SK-N-SH (cell line): ENCODE data around the gene SNED1. TPM values are rescaled to one million over a fixed set of nuclear protein-coding genes. Genes with fewer than 3 reads are reported as not detected.

Source experiments
- CTCF ChIA-PET: fragments of 300-600, 350-600 bp; formaldehyde crosslinking; extraction: SDS; loops from one replicate; lab custom pipeline; 2021; lab: Yijun Ruan, JAX
- POLR2A ChIA-PET: fragments of 350-600 bp; sonication (Branson Sonifier 250); formaldehyde crosslinking; extraction: SDS; loops from one replicate; lab custom pipeline; 2020; ENCODE audit warnings: antibody characterized with exemption, inconsistent platforms; lab: Yijun Ruan, JAX
- DNase-seq: peaks from one replicate; pipeline ENCODE4 v3.0.0; 2012
- H2AFZ ChIP-seq: fragments of 200-600 bp; sonication (generic); 2 replicates; pipeline ENCODE4 v1.8.1; 2016; ENCODE audit warnings: antibody characterized with exemption, mild to moderate bottlenecking, low read depth
- H3F3A ChIP-seq: fragments of 200-600 bp; sonication (generic); replicated peaks from 2 replicates; pipeline ENCODE3; 2016; ENCODE audit warnings: antibody characterized with exemption, mild to moderate bottlenecking; ENCODE audit not compliant: insufficient read depth
- H3K27ac ChIP-seq, 2 experiments: fragments of 200-500 bp in 1 of 2; fragments of 200-600 bp in 1 of 2; sonication (Bioruptor generic) in 1 of 2; sonication (generic), shearing (Covaris generic) in 1 of 2; 2 replicates each; pipeline versions ENCODE4 v1.5.1 to v1.6.1; 2014 to 2016; ENCODE audit warnings: low read depth in 2 of 2, inconsistent platforms in 1 of 2, low read length in 1 of 2, mild to moderate bottlenecking in 1 of 2, mixed read lengths in 1 of 2
- H3K27me3 ChIP-seq: fragments of 200-600 bp; sonication (generic), shearing (Covaris generic); 2 replicates; pipeline ENCODE4 v1.6.1; 2016; ENCODE audit warnings: mixed run types; ENCODE audit not compliant: insufficient read depth
- H3K36me3 ChIP-seq, 2 experiments: fragments of 200-500 bp in 1 of 2; fragments of 200-600 bp in 1 of 2; sonication (Bioruptor generic) in 1 of 2; sonication (generic) in 1 of 2; replicated peaks in 1 of 2; 2 replicates each; pipeline versions ENCODE3 to v1.5.1; 2014 to 2016; ENCODE audit warnings: low read length in 1 of 2, mild to moderate bottlenecking in 1 of 2; ENCODE audit not compliant: insufficient read depth in 2 of 2, control insufficient read depth in 1 of 2
- H3K4me1 ChIP-seq, 2 experiments: fragments of 200-500 bp in 1 of 2; fragments of 200-600 bp in 1 of 2; sonication (Bioruptor generic) in 1 of 2; sonication (generic), shearing (Covaris generic) in 1 of 2; 2 replicates each; pipeline versions ENCODE4 v1.5.1 to v1.6.1; 2014 to 2016; ENCODE audit warnings: low read depth in 1 of 2, low read length in 1 of 2, mixed run types in 1 of 2; ENCODE audit not compliant: insufficient read depth in 2 of 2, control insufficient read depth in 1 of 2
- H3K4me2 ChIP-seq: fragments of 200-600 bp; sonication (generic), shearing (Covaris generic); 2 replicates; pipeline ENCODE4 v1.6.1; 2017; ENCODE audit warnings: mixed run types
- H3K4me3 ChIP-seq, 2 experiments: fragments of 200-500 bp in 1 of 2; fragments of 200-600 bp in 1 of 2; sonication (Bioruptor generic) in 1 of 2; sonication (generic), shearing (Covaris generic) in 1 of 2; 2 replicates each; pipeline versions ENCODE4 v1.5.1 to v1.8.1; 2014 to 2016; ENCODE audit warnings: low read depth in 2 of 2, inconsistent platforms in 1 of 2, low read length in 1 of 2, mild to moderate bottlenecking in 1 of 2, mixed read lengths in 1 of 2, moderate library complexity in 1 of 2
- H3K79me2 ChIP-seq: fragments of 200-600 bp; sonication (generic); 2 replicates; pipeline ENCODE4 v1.8.1; 2017; ENCODE audit warnings: mild to moderate bottlenecking; ENCODE audit not compliant: insufficient read depth
- H3K9ac ChIP-seq: fragments of 200-600 bp; sonication (generic); 2 replicates; pipeline ENCODE4 v1.6.1; 2017; ENCODE audit warnings: mixed run types
- H3K9me2 ChIP-seq: fragments of 200-600 bp; sonication (generic); 2 replicates; pipeline ENCODE4 v1.6.1; 2017; ENCODE audit warnings: mixed run types
- H3K9me3 ChIP-seq: fragments of 200-600 bp; sonication (generic); 2 replicates; pipeline ENCODE4 v1.6.1; 2017; ENCODE audit warnings: mixed run types, mild to moderate bottlenecking, moderate library complexity
- H4K20me1 ChIP-seq: fragments of 200-600 bp; sonication (generic); 2 replicates; pipeline ENCODE4 v1.6.1; 2017; ENCODE audit warnings: mild to moderate bottlenecking, mixed run types; ENCODE audit not compliant: insufficient read depth
- CHD2 ChIP-seq: fragments of 150-350 bp; IDR thresholded peaks from 2 replicates; pipeline ENCODE4 v1.6.1; 2018; ENCODE audit warnings: low read length; ENCODE audit not compliant: partially characterized antibody
- EP300 ChIP-seq, 2 experiments: IDR thresholded peaks; 2 replicates each; pipeline versions ENCODE4 v1.4.0 to v1.6.1; 2012; ENCODE audit warnings: borderline replicate concordance in 1 of 2, low read depth in 1 of 2, low read length in 1 of 2
- EZH2phosphoT487 ChIP-seq: fragments of 200-600 bp; sonication (generic); IDR thresholded peaks from 2 replicates; pipeline ENCODE4 v1.6.1; 2017; ENCODE audit warnings: low read depth, mixed run types, mild to moderate bottlenecking, antibody characterized with exemption, moderate library complexity, borderline replicate concordance
- FOSL2 ChIP-seq: IDR thresholded peaks from 2 replicates; pipeline ENCODE4 v1.4.0; 2012; ENCODE audit warnings: low read depth, mild to moderate bottlenecking, moderate library complexity, borderline replicate concordance
- FOXJ3 ChIP-seq: sonication (generic); formaldehyde crosslinking; IDR thresholded peaks from 2 replicates; pipeline ENCODE4 v1.5.1; 2020; ENCODE audit warnings: mild to moderate bottlenecking, missing genetic modification reagents
- FOXM1 ChIP-seq: IDR thresholded peaks from 2 replicates; pipeline ENCODE4 v1.4.0; 2012; ENCODE audit warnings: low read depth, mild to moderate bottlenecking
- GABPA ChIP-seq: IDR thresholded peaks from 2 replicates; pipeline ENCODE4 v1.4.0; 2012; ENCODE audit warnings: low read depth, mild to moderate bottlenecking
- NFIC ChIP-seq: IDR thresholded peaks from 2 replicates; pipeline ENCODE4 v1.4.0; 2012; ENCODE audit warnings: borderline replicate concordance
- NRF1 ChIP-seq: IDR thresholded peaks from 2 replicates; pipeline ENCODE4 v1.6.1; 2012; ENCODE audit warnings: low read depth, mild to moderate bottlenecking, low read length
- POLR2AphosphoS5 ChIP-seq: IDR thresholded peaks from 2 replicates; pipeline ENCODE4 v1.6.1; 2012; ENCODE audit warnings: low read depth, low read length
- RCOR1 ChIP-seq: fragments of 150-350 bp; IDR thresholded peaks from 2 replicates; pipeline ENCODE4 v1.6.1; 2017; ENCODE audit warnings: antibody characterized with exemption, low read length
- SMC3 ChIP-seq: IDR thresholded peaks from 2 replicates; pipeline ENCODE4 v1.6.1; 2012; ENCODE audit warnings: low read depth, low read length, improper control_type of control experiment
- TAF1 ChIP-seq: IDR thresholded peaks from 2 replicates; pipeline ENCODE4 v1.6.1; 2012; ENCODE audit warnings: low read depth, mild to moderate bottlenecking, low read length, moderate library complexity, borderline replicate concordance
- TEAD4 ChIP-seq: IDR thresholded peaks from 2 replicates; pipeline ENCODE4 v1.4.0; 2012; ENCODE audit warnings: mild to moderate bottlenecking, borderline replicate concordance; ENCODE audit not compliant: insufficient read depth
- YY1 ChIP-seq: IDR thresholded peaks from 2 replicates; pipeline ENCODE4 v1.4.0; 2012; ENCODE audit warnings: low read depth, mild to moderate bottlenecking
- WGBS: methylation state at CpG from one replicate; pipeline ENCODE4 v1.1.6; 2017; ENCODE audit warnings: low lambda C conversion rate; 5-methylcytosine and 5-hydroxymethylcytosine counted together
- polyA plus RNA-seq, 3 experiments: library from polyadenylated mRNA; depleted of rRNA; stranded (reverse); fragments of >200 nt; gene quantifications; 2 replicates each; pipeline ENCODE4 v1.2.3, GENCODE V29; 2012
- TF ChIP-seq, protein P1 (sequence below): IDR thresholded peaks from 2 replicates; pipeline ENCODE4; 2012
- TF ChIP-seq, protein P2 (sequence below): fragments of 150-350 bp; IDR thresholded peaks from 2 replicates; pipeline ENCODE4 v1.6.1; 2017; ENCODE audit warnings: antibody characterized with exemption, low read length, low read depth, borderline replicate concordance
- TF ChIP-seq, protein P3 (sequence below): IDR thresholded peaks from 2 replicates; pipeline ENCODE4 v1.4.0; 2012; ENCODE audit warnings: low read depth, borderline replicate concordance
- TF ChIP-seq, protein P4 (sequence below): fragments of 150-350 bp; IDR thresholded peaks from 2 replicates; pipeline ENCODE4 v1.6.1; 2016; ENCODE audit warnings: mild to moderate bottlenecking, low read depth, low read length
- TF ChIP-seq, protein P5 (sequence below): IDR thresholded peaks from 2 replicates; pipeline ENCODE4 v1.4.0; 2012; ENCODE audit warnings: low read depth, borderline replicate concordance

Gene SNED1
- polyA plus RNA-seq, 1 of the 3 experiments (the other 2 are of a cell fraction), result 0.03 TPM

DNA sequence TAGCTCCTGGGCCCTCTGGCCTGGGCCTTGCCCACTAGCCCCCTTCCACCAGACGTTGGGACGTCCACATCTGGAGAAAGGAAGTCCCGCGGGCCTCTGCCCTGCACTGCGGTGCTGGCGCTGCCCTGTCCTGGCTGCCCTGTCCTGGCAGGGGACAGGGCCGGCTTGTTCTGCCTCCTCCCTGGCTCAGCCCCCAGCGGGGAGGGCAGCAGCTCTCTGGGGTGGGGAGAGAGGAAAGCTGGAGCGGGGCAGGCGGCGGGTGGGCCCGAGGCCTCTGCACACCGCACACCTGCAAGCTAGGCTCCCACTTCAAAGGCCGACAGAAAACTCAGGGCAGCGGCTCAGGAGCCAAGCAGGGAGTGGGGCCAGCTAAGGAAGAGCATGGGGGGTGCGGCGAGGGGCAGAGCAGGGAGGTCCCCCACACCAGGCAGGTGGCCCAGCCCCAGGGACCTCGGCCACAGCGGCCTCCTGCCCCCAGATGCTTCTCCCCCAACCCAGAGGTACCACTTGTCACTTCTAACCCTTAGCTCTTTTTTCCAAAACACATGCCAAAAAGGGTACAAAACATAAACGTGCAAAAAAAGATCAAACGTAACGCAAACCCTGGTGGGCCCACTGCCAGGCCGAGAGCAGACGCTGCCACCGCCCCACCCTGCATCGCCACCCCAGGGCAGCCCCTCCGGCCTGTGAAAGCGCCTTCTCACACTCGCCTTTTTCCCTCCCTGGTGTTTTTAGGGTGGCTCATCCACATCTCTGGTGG, 13.5 kb downstream of the SNED1 start (continued):
- TF ChIP-seq FOXM1 (no peak), FOSL2 (no peak), FOXJ3 (no peak)
- TF ChIP-seq, protein P1, sequence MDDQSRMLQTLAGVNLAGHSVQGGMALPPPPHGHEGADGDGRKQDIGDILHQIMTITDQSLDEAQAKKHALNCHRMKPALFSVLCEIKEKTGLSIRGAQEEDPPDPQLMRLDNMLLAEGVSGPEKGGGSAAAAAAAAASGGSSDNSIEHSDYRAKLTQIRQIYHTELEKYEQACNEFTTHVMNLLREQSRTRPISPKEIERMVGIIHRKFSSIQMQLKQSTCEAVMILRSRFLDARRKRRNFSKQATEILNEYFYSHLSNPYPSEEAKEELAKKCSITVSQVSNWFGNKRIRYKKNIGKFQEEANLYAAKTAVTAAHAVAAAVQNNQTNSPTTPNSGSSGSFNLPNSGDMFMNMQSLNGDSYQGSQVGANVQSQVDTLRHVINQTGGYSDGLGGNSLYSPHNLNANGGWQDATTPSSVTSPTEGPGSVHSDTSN, result no peak
- TF ChIP-seq, all 33 proteins: peak for 0

DNA sequence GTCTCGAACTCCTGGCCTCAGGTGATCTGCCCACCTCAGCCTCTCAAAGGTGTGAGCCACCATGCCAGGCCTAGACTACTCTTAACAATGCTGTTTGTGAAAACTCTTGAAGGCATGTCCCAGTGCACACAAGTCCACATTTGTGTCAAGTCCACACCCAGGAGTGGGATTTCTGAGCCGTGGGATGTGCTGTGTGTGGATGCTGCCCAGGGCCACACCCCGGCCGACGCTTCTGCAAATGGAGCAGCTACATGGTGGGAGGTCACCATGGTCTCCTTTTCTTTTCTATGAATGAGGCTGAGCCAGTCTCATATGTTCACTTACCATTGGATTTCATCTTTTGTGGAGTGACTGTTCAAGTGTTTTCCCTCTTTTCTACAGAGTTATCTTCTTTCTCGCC, 15.8 kb downstream of the SNED1 start:
- Histone ChIP-seq H4K20me1 (no peaks in the 10 kb centered on the region), H3K79me2 (no peaks in the 10 kb centered on the region)
- CTCF ChIA-PET, result no interaction called here

DNA sequence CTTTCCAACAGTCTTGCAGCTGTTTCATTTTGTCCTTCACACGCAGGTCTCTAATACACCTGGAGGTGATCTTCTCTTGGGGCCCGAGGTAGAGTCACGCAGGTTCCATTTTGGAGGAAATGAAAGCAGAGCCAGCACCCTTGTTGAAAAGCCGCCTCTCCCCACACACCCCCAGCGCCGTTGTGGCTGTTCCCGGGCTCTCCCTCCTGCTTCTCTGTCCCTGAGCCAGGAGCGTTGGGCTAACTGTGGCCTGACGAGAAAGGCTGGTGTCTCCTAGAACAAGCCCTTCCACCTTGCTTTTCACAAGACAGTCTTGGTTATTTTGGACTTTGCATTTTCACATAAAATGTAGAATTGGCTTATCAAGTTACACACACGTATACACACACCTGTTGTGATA, 16.3 kb downstream of the SNED1 start:
- no peaks in the 10 kb centered on the region for H3K9me3 ChIP-seq
- TF ChIP-seq TAF1 (no peak), NFIC (no peak), POLR2AphosphoS5 (no peak), NRF1 (no peak), EP300 (IDR thresholded peaks at IDR 0.05; ENCODE audit: borderline replicate concordance in 1 of 2, low read depth in 1 of 2, low read length in 1 of 2) (no peak), RCOR1 (no peak), FOXM1 (no peak), EZH2phosphoT487 (no peak)
- TF ChIP-seq, protein P2, sequence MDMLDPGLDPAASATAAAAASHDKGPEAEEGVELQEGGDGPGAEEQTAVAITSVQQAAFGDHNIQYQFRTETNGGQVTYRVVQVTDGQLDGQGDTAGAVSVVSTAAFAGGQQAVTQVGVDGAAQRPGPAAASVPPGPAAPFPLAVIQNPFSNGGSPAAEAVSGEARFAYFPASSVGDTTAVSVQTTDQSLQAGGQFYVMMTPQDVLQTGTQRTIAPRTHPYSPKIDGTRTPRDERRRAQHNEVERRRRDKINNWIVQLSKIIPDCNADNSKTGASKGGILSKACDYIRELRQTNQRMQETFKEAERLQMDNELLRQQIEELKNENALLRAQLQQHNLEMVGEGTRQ, result no peak
- TF ChIP-seq, protein P3, sequence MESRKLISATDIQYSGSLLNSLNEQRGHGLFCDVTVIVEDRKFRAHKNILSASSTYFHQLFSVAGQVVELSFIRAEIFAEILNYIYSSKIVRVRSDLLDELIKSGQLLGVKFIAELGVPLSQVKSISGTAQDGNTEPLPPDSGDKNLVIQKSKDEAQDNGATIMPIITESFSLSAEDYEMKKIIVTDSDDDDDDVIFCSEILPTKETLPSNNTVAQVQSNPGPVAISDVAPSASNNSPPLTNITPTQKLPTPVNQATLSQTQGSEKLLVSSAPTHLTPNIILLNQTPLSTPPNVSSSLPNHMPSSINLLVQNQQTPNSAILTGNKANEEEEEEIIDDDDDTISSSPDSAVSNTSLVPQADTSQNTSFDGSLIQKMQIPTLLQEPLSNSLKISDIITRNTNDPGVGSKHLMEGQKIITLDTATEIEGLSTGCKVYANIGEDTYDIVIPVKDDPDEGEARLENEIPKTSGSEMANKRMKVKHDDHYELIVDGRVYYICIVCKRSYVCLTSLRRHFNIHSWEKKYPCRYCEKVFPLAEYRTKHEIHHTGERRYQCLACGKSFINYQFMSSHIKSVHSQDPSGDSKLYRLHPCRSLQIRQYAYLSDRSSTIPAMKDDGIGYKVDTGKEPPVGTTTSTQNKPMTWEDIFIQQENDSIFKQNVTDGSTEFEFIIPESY, result no peak
- DNase-seq, result no peak
- no peak overlapping the region for H3K9ac ChIP-seq
- no peak overlapping the region for H3K4me2 ChIP-seq
- ChIA-PET CTCF (no interaction called here), POLR2A (no interaction called here)
- no peaks in the 10 kb centered on the region for H3F3A ChIP-seq
- no peak overlapping the region for H3K27ac ChIP-seq
- 63% methylated on average over 10 of the region's 10 CpGs for whole genome bisulfite sequencing
- H3K9me2 ChIP-seq, result no peaks in the 10 kb centered on the region
- peaks cover 0 to 8% of the 10 kb centered on the region in 2 experiments; a peak in 2 of 4 replicates for H3K4me1 ChIP-seq
- no peak overlapping the region for H3K4me3 ChIP-seq
- H3K79me2 ChIP-seq, result no peaks in the 10 kb centered on the region
- H3K27me3 ChIP-seq, result no peaks in the 10 kb centered on the region
- H3K36me3 ChIP-seq, result no peaks in the 10 kb centered on the region
- H4K20me1 ChIP-seq, result no peaks in the 10 kb centered on the region
- H2AFZ ChIP-seq, result no peak overlapping the region

More for the DNA sequence above, 15.8 kb downstream of the SNED1 start:
- TF ChIP-seq CHD2, result no peak
- TF ChIP-seq, protein P4, sequence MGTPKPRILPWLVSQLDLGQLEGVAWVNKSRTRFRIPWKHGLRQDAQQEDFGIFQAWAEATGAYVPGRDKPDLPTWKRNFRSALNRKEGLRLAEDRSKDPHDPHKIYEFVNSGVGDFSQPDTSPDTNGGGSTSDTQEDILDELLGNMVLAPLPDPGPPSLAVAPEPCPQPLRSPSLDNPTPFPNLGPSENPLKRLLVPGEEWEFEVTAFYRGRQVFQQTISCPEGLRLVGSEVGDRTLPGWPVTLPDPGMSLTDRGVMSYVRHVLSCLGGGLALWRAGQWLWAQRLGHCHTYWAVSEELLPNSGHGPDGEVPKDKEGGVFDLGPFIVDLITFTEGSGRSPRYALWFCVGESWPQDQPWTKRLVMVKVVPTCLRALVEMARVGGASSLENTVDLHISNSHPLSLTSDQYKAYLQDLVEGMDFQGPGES, result no peak
- TF ChIP-seq GABPA, result no peak
- TF ChIP-seq, protein P5, sequence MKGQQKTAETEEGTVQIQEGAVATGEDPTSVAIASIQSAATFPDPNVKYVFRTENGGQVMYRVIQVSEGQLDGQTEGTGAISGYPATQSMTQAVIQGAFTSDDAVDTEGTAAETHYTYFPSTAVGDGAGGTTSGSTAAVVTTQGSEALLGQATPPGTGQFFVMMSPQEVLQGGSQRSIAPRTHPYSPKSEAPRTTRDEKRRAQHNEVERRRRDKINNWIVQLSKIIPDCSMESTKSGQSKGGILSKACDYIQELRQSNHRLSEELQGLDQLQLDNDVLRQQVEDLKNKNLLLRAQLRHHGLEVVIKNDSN, result no peak
- no peak for TF ChIP-seq SMC3
- TF ChIP-seq YY1, result no peak
- TF ChIP-seq EP300 (IDR thresholded peaks at IDR 0.05; ENCODE audit: borderline replicate concordance in 1 of 2, low read depth in 1 of 2, low read length in 1 of 2), result no peak
- TF ChIP-seq TEAD4, result no peak
- Histone ChIP-seq H3K4me1 (peaks cover 0 to 12% of the 10 kb centered on the region in 2 experiments; a peak in 2 of 4 replicates), H3K27me3 (no peaks in the 10 kb centered on the region), H3K27ac (no peak overlapping the region), H3F3A (no peaks in the 10 kb centered on the region), H3K36me3 (no peaks in the 10 kb centered on the region), H3K4me3 (no peak overlapping the region), H2AFZ (no peak overlapping the region), H3K9me2 (no peaks in the 10 kb centered on the region), H3K9me3 (no peaks in the 10 kb centered on the region), H3K4me2 (no peak overlapping the region), H3K9ac (no peak overlapping the region)
- POLR2A ChIA-PET, result no interaction called here
- DNase-seq, result no peak
- WGBS, result 81% methylated on average over 6 of the region's 6 CpGs
